Endothelial cell of umbilical vein (primary cell): Measurements from ENCODE around the gene OR10H1. TPM values are rescaled to one million over a fixed set of nuclear protein-coding genes. Genes with fewer than 3 reads are reported as not detected.

Experiments
- BruUV-seq: library from RNA; stranded (reverse); fragments of 400-500 nt; replicated peaks from 2 replicates; lab custom pipeline; 2021; lab: Mats Ljungman, UMichigan
- CTCF ChIA-PET: fragments of 300-600, 350-600 bp; sonication (Branson Sonifier 250); formaldehyde crosslinking; loops from one replicate; lab custom pipeline; 2021; ENCODE audit warnings: antibody characterized with exemption, inconsistent platforms; lab: Charles Lee
- POLR2A ChIA-PET: fragments of 300-600, 350-600 bp; sonication (Branson Sonifier 250); formaldehyde crosslinking; loops from one replicate; lab custom pipeline; 2021; ENCODE audit warnings: antibody characterized with exemption, inconsistent platforms; lab: Charles Lee
- DNase-seq: peaks from one replicate; pipeline ENCODE4 v3.0.0-alpha.2; 2011; ENCODE audit warnings: low read depth, low spot score
- FAIRE-seq: peaks from 2 replicates; lab custom pipeline; 2011; peaks lifted over from hg19 to GRCh38; lab: Jason Lieb, UNC
- H2AFZ ChIP-seq: 2 replicates; pipeline ENCODE4 v1.6.0; 2012; ENCODE audit warnings: low read depth, low read length, control low read depth, inconsistent platforms
- H3K27ac ChIP-seq: 2 replicates; pipeline ENCODE4 v1.5.1; 2011; ENCODE audit warnings: low read depth, mild to moderate bottlenecking, control low read depth, low read length, moderate library complexity; ENCODE audit not compliant: insufficient read depth
- H3K27me3 ChIP-seq, 2 experiments: 2 replicates each; pipeline versions ENCODE4 v1.6.0 to v1.6.1; 2011; ENCODE audit warnings: low read length in 2 of 2, mixed read lengths in 1 of 2; ENCODE audit not compliant: control insufficient read depth in 2 of 2, insufficient read depth in 2 of 2
- H3K36me3 ChIP-seq, 2 experiments: 2 replicates in 1 of 2; 3 replicates in 1 of 2; pipeline ENCODE4 v1.5.1; 2011; ENCODE audit warnings: low read length in 2 of 2, mild to moderate bottlenecking in 1 of 2, moderate library complexity in 1 of 2; ENCODE audit not compliant: control insufficient read depth in 2 of 2, insufficient read depth in 2 of 2; ENCODE audit errors: extremely low read depth in 1 of 2
- H3K4me1 ChIP-seq: 3 replicates; pipeline ENCODE4 v1.5.1; 2011; ENCODE audit warnings: mild to moderate bottlenecking, low read length; ENCODE audit not compliant: control insufficient read depth, insufficient read depth; ENCODE audit errors: extremely low read depth
- H3K4me2 ChIP-seq: 2 replicates; pipeline ENCODE4 v1.6.1; 2011; ENCODE audit warnings: low read length, control low read depth, mixed read lengths; ENCODE audit not compliant: insufficient read depth
- H3K4me3 ChIP-seq, 3 experiments: fragments of 200-600 bp in 1 of 3; sonication (generic), shearing (Covaris generic) in 1 of 3; replicated peaks in 1 of 3; 2 replicates each; pipeline ENCODE4 v1.5.1; 2011 to 2016; ENCODE audit warnings: control low read depth in 3 of 3, low read length in 3 of 3, mild to moderate bottlenecking in 2 of 3, inconsistent platforms in 1 of 3, low read depth in 1 of 3, moderate library complexity in 1 of 3; ENCODE audit not compliant: insufficient read depth in 1 of 3
- H3K79me2 ChIP-seq: 2 replicates; pipeline ENCODE4 v1.6.0; 2012; ENCODE audit warnings: low read length, inconsistent platforms; ENCODE audit not compliant: control insufficient read depth, insufficient read depth
- H3K9ac ChIP-seq: replicated peaks from 2 replicates; pipeline ENCODE3; 2011; ENCODE audit warnings: low read length, control low read depth; ENCODE audit not compliant: insufficient read depth; ENCODE audit errors: extremely low read depth
- H3K9me1 ChIP-seq: replicated peaks from 3 replicates; pipeline ENCODE4 v1.6.0; 2011; ENCODE audit warnings: mild to moderate bottlenecking, low read length; ENCODE audit not compliant: control insufficient read depth, insufficient read depth; ENCODE audit errors: extremely low read depth
- H3K9me3 ChIP-seq: replicated peaks from 2 replicates; pipeline ENCODE4 v1.5.1; 2012; ENCODE audit warnings: low read length, inconsistent platforms; ENCODE audit not compliant: control insufficient read depth, insufficient read depth
- H4K20me1 ChIP-seq: replicated peaks from 2 replicates; pipeline ENCODE3; 2011; ENCODE audit warnings: mild to moderate bottlenecking, low read length; ENCODE audit not compliant: control insufficient read depth, insufficient read depth; ENCODE audit errors: extremely low read depth
- CTCF ChIP-seq, 2 donors: IDR thresholded peaks; 1 replicate in 1 of 2; 2 replicates in 1 of 2; pipeline ENCODE4 v1.5.1; 2011; ENCODE audit warnings: low read length in 2 of 2, mild to moderate bottlenecking in 2 of 2, moderate library complexity in 2 of 2, control low read depth in 1 of 2, inconsistent platforms in 1 of 2, low read depth in 1 of 2; ENCODE audit not compliant: insufficient read depth in 1 of 2; ENCODE audit errors: extremely low read depth in 1 of 2
- EZH2 ChIP-seq: IDR thresholded peaks from 2 replicates; pipeline ENCODE4 v1.6.1; 2012; ENCODE audit warnings: borderline replicate concordance, low read depth, mild to moderate bottlenecking, moderate library complexity, low read length, inconsistent platforms; ENCODE audit not compliant: severe bottlenecking
- FOS ChIP-seq: IDR thresholded peaks from 2 replicates; pipeline ENCODE4 v1.6.1; 2011; ENCODE audit warnings: mild to moderate bottlenecking, low read length, moderate library complexity, borderline replicate concordance; ENCODE audit not compliant: insufficient read depth
- GATA2 ChIP-seq: IDR thresholded peaks from 2 replicates; pipeline ENCODE4 v1.7.0; 2011; ENCODE audit warnings: low read depth, mild to moderate bottlenecking, moderate library complexity, mixed read lengths, low read length; ENCODE audit not compliant: insufficient read length, insufficient read depth
- JUN ChIP-seq: IDR thresholded peaks from 2 replicates; pipeline ENCODE4 v1.6.1; 2011; ENCODE audit warnings: borderline replicate concordance, low read depth; ENCODE audit not compliant: insufficient read length, insufficient read depth
- MAX ChIP-seq: IDR thresholded peaks from 2 replicates; pipeline ENCODE4 v1.6.1; 2011; ENCODE audit not compliant: insufficient read depth, insufficient read length
- MYC ChIP-seq: IDR thresholded peaks from one replicate; pipeline ENCODE4 v1.6.1; 2011; ENCODE audit warnings: mild to moderate bottlenecking, low read depth, low read length
- POLR2A ChIP-seq: IDR thresholded peaks from 2 replicates; pipeline ENCODE4 v1.6.1; 2012; ENCODE audit warnings: low read depth, mild to moderate bottlenecking, control low read depth, low read length
- POLR2AphosphoS5 ChIP-seq: IDR thresholded peaks from 2 replicates; pipeline ENCODE4 v1.6.1; 2012; ENCODE audit warnings: low read depth, mild to moderate bottlenecking, control low read depth, low read length, moderate library complexity; ENCODE audit not compliant: insufficient read depth
- dilution Hi-C: fragments of 300-500 bp; cut with MboI; formaldehyde crosslinking; loops from one replicate; pipeline ENCODE4 v1.15.0; 2019; ENCODE audit warnings: low sequenced_read_pairs; ENCODE audit not compliant: extremely low pct_ligation_motif_present
- intact Hi-C: fragments of 100-400 bp; cut with micrococcal nuclease; formaldehyde crosslinking; loops from one replicate; pipeline ENCODE4 v1.10.0; 2022
- polyA plus RNA-seq, 4 experiments: library from polyadenylated mRNA; depleted of rRNA in 3 of 4; stranded (reverse) in 3 of 4; unstranded in 1 of 4; fragments of >200 nt; gene quantifications; 2 replicates each; pipeline versions ENCODE4 v1.2.1 to v1.2.3, GENCODE V29; 2011 to 2012; ENCODE audit warnings: missing spikeins in 1 of 4
- total RNA-seq: library from RNA; stranded (reverse); gene quantifications from 2 replicates; pipeline ENCODE4 v1.2.3, GENCODE V29; 2021

The OR10H1 gene
- total and polyA plus RNA-seq, 2 donors (not counting 3 experiments of a cell fraction or from before 2014, with no cell fraction given), result not detected

GRCh38 chr19:15863272-15863671 is 47.8 kb upstream of the OR10H1 start:
- dilution Hi-C loops (no loop called here), intact Hi-C loops (no loop called here)
- Histone ChIP-seq H3K36me3 (no peaks in the 10 kb centered on the region), H3K9ac (no peak overlapping the region), H2AFZ (no peak overlapping the region), H3K4me2 (no peak overlapping the region), H3K4me1 (no peaks in the 10 kb centered on the region), H3K9me3 (no peaks in the 10 kb centered on the region), H3K9me1 (no peaks in the 10 kb centered on the region), H3K4me3 (no peak overlapping the region), H3K27me3 (no peaks in the 10 kb centered on the region), H3K79me2 (no peaks in the 10 kb centered on the region), H3K27ac (no peak overlapping the region), H4K20me1 (no peaks in the 10 kb centered on the region)
- TF ChIP-seq MYC (no peak), GATA2 (no peak), JUN (no peak), MAX (no peak), POLR2AphosphoS5 (no peak), FOS (no peak), CTCF (IDR thresholded peaks at IDR 0.05; ENCODE audit: extremely low read depth in 1 of 2, insufficient read depth in 1 of 2, low read depth in 1 of 2, low read length in 2 of 2) (no peak), POLR2A (no peak), EZH2 (no peak)
- no TSS peak for BruUV-seq
- POLR2A ChIA-PET, result no interaction called here
- DNase-seq (no peak), FAIRE-seq (no peak)
- CTCF ChIA-PET, result no interaction called here
